Stimulated activated CD4-positive, alpha-beta T cell treated with anti-CD3 and anti-CD28 coated beads, TNF-alpha, amount 100 ng/mL, for 24 hours (primary cell): ENCODE results near the gene CDR2.
"Not testable (repeated sequence)": the region's sequence is repeated elsewhere in the genome, so short reads cannot be mapped to it uniquely, and the experiment has no call there.

ENCODE experiments used
- DNase-seq, 3 experiments: peaks; one replicate each; pipeline ENCODE4 v3.0.0-alpha.2; 2020; ENCODE audit warnings: low read depth in 3 of 3

CDR2 gene

GRCh38 chr16:22352723-22353122 lies 21.7 kb downstream of the CDR2 start:
- no peak for DNase-seq

GRCh38 chr16:22352140-22352539 lies 22.3 kb downstream of the CDR2 start:
- no peak for DNase-seq

GRCh38 chr16:22351017-22351416 lies 23.4 kb downstream of the CDR2 start:
- DNase-seq = not testable (repeated sequence)

GRCh38 chr16:22348291-22348690 lies 26.1 kb downstream of the CDR2 start:
- no peak for DNase-seq

- no peak for DNase-seq
These were observed 27.2 kb downstream of the CDR2 start for GRCh38 chr16:22347100-22347820.

- no peak for DNase-seq
These were observed 27.9 kb downstream of the CDR2 start for GRCh38 chr16:22346483-22346882.

GRCh38 chr16:22342082-22342481 lies 32.3 kb downstream of the CDR2 start:
- no peak for DNase-seq

- no peak for DNase-seq
These were observed 33.5 kb downstream of the CDR2 start for GRCh38 chr16:22340945-22341344.

- no peak for DNase-seq
These were observed 36.4 kb downstream of the CDR2 start for GRCh38 chr16:22337849-22338635.

GRCh38 chr16:22337045-22337444 lies 37.4 kb downstream of the CDR2 start:
- DNase-seq = no peak

- DNase-seq = no peak
These were observed 37.8 kb downstream of the CDR2 start for GRCh38 chr16:22336581-22336980.

- DNase-seq = no peak
These were observed 38.7 kb downstream of the CDR2 start for GRCh38 chr16:22335668-22336246.

GRCh38 chr16:22333457-22333994 lies 40.9 kb downstream of the CDR2 start:
- no peak for DNase-seq

GRCh38 chr16:22330326-22330725 lies 44.1 kb downstream of the CDR2 start:
- DNase-seq = no peak

GRCh38 chr16:22329199-22329695 lies 45.2 kb downstream of the CDR2 start:
- no peak for DNase-seq

- no peak for DNase-seq
These were observed 46.2 kb downstream of the CDR2 start for GRCh38 chr16:22328081-22328725.

- DNase-seq = no peak
These were observed 47.0 kb downstream of the CDR2 start for GRCh38 chr16:22327446-22327775.

- DNase-seq = no peak
These were observed 47.5 kb downstream of the CDR2 start for GRCh38 chr16:22326771-22327445.

- no peak for DNase-seq
These were observed 48.1 kb downstream of the CDR2 start for GRCh38 chr16:22326369-22326652.

- DNase-seq = no peak
These were observed 48.6 kb downstream of the CDR2 start for GRCh38 chr16:22325598-22326368.
